ENCODE data around the gene PDE4B.

Gene PDE4B

DNA sequence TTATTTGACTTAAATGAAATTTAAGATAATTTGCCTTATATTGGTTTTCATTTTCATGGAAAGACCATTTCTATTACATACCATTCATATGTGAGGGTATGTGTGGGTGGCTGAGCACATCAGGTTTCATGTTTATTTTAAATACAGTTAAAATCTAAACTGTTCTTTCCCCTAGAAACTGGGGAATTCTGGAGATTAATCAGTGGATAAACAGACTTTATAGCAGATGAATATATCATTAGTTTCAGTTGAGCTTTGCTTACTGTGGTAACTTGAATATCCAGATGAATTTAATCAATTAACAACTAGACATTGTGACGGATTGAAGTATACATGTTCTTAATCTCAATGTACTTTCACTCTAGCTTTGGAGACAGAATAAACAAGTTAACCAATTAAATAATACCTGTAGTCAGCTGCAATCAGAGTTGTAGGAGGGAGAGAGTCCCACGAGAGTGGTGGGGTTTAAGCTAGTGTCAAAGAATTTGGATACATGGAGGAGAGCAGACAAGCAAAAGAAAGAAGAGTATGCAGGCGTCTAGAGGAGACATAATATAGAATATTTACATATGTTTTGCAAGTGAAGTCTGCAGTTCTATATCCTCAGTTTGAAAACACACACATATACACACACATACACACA, 97.6 kb downstream of the PDE4B start:
- DNase-seq (ENCODE audit: insufficient read length, low spot score) (no peak), FAIRE-seq (no peak)
- TF ChIP-seq POLR2A (IDR thresholded peaks at IDR 0.05; ENCODE audit: low read depth, low read length) (no peak), SPI1 (IDR thresholded peaks at IDR 0.05; ENCODE audit: low read depth, low read length) (no peak), POLR2AphosphoS5 (IDR thresholded peaks at IDR 0.05; ENCODE audit: low read depth, low read length) (no peak), PAX5 (IDR thresholded peaks at IDR 0.05; ENCODE audit: insufficient read depth, low read length, severe bottlenecking) (no peak), TAF1 (IDR thresholded peaks at IDR 0.05; ENCODE audit: low read depth, low read length) (no peak), POU2F2 (IDR thresholded peaks at IDR 0.05; ENCODE audit: low read depth, low read length) (no peak)

DNA sequence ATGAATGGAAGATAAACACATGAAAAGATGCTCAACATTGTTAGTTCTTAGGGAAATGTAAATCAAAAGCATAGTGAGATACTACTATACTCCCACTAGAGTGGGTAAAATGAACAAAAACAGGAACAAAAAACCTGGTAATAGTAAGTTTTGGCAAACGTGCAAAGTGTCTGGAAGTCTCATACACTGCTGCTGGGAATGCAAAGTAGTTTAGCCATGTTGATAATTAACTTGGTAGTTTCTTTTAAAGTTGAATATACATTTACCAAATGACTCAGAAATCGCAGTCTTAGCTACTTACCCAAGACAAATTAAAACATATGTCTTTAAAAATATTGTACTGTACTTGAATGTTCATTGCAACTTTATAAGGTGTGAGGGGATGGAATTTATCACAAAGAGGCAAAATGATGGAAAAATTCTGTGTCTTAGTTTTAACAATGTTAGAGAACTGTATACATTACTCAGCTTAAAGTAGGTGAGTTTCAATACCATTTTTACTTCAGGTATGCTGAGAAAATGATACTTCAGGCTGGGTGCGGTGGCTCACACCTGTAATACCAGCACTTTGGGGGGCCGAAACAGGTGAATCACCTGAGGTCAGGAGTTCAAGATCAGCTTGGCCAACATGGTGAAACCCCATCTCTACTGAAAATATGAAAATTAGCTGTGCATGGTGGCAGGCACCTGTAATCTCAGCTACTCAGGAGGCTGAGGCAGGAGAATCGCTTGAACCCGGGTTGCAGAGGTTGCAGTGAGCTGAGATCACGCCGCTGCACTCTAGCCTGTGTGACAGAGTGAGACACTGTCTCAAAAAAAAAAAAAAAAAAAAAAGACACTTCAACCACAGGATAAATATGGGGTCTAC, 102.3 kb downstream of the PDE4B start:
- DNase-seq (ENCODE audit: insufficient read length, low spot score), result no peak
- TF ChIP-seq SPI1 (IDR thresholded peaks at IDR 0.05; ENCODE audit: low read depth, low read length) (no peak), POLR2A (IDR thresholded peaks at IDR 0.05; ENCODE audit: low read depth, low read length) (no peak), POLR2AphosphoS5 (IDR thresholded peaks at IDR 0.05; ENCODE audit: low read depth, low read length) (no peak), PAX5 (IDR thresholded peaks at IDR 0.05; ENCODE audit: insufficient read depth, low read length, severe bottlenecking) (no peak), TAF1 (IDR thresholded peaks at IDR 0.05; ENCODE audit: low read depth, low read length) (no peak), POU2F2 (IDR thresholded peaks at IDR 0.05; ENCODE audit: low read depth, low read length) (no peak)
- FAIRE-seq, result no peak

DNA sequence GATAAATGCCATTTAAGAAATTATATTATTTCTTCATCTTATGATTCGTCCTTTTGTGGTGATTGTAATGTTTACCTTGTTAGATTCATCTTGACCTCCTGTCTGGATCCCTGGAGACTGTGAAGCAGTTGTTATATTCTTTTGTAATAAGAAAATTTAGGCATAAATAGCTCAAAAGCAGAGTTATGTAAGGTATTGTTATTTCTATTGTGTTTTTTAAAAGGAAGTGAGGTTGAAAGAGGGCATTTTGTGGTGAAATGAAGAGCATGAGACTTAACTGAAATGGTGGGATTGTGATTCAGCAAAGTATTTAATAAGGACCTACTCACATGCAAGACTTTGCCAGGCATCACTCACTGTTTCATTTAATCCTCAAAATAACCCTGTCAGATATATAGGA, 104.0 kb downstream of the PDE4B start:
- no peak for TF ChIP-seq SPI1 (IDR thresholded peaks at IDR 0.05; ENCODE audit: low read depth, low read length)
- no peak for TF ChIP-seq POU2F2 (IDR thresholded peaks at IDR 0.05; ENCODE audit: low read depth, low read length)
- TF ChIP-seq TAF1 (IDR thresholded peaks at IDR 0.05; ENCODE audit: low read depth, low read length), result no peak
- no peak for TF ChIP-seq PAX5 (IDR thresholded peaks at IDR 0.05; ENCODE audit: insufficient read depth, low read length, severe bottlenecking)
- TF ChIP-seq POLR2A (IDR thresholded peaks at IDR 0.05; ENCODE audit: low read depth, low read length), result no peak
- no peak for TF ChIP-seq POLR2AphosphoS5 (IDR thresholded peaks at IDR 0.05; ENCODE audit: low read depth, low read length)
- DNase-seq (ENCODE audit: insufficient read length, low spot score), result no peak
- FAIRE-seq, result no peak

DNA sequence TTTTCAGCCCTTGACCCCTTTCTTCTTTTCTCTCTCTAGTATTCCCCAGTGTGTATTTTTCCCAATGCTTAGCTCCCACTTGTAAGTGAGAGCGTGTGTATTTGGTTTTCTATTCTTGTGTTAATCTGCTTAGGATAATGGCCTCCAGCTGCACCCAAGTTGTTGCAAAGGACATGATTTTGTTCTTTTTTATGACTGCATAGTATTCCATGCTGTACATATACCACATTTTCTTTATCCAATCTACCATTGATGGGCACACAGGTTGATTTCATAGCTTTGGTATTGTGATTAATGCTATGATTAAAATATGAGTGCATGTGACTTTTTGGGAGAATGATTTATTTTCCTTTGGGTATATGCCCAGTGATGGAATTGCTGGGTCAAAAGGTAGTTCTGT, 104.8 kb downstream of the PDE4B start:
- DNase-seq (ENCODE audit: insufficient read length, low spot score), result no peak
- no peak for FAIRE-seq
- no peak for TF ChIP-seq POLR2A (IDR thresholded peaks at IDR 0.05; ENCODE audit: low read depth, low read length)
- no peak for TF ChIP-seq SPI1 (IDR thresholded peaks at IDR 0.05; ENCODE audit: low read depth, low read length)
- TF ChIP-seq POLR2AphosphoS5 (IDR thresholded peaks at IDR 0.05; ENCODE audit: low read depth, low read length), result no peak
- TF ChIP-seq PAX5 (IDR thresholded peaks at IDR 0.05; ENCODE audit: insufficient read depth, low read length, severe bottlenecking), result no peak
- TF ChIP-seq POU2F2 (IDR thresholded peaks at IDR 0.05; ENCODE audit: low read depth, low read length), result no peak
- no peak for TF ChIP-seq TAF1 (IDR thresholded peaks at IDR 0.05; ENCODE audit: low read depth, low read length)

DNA sequence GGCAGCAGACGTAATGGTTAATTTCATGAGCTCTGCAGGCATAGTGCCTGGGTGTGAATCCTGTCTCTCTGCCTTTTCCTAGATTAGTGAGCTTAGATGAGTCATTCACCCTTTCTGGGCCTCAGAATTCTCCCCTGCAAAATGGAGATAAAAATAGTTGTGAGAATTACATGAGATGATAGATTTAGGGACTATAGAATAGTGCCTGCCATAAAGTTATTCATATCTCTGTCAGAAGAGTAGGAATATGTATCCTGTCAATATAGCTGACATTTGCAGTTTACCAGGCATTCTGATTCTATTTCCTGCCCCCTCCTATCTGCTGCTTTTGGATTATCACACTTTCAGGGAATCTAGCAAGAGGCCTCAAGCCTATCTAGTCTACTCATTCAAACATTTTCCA, 112.0 kb downstream of the PDE4B start:
- no peak for FAIRE-seq
- no peak for TF ChIP-seq POLR2AphosphoS5 (IDR thresholded peaks at IDR 0.05; ENCODE audit: low read depth, low read length)
- TF ChIP-seq SPI1 (IDR thresholded peaks at IDR 0.05; ENCODE audit: low read depth, low read length), result no peak
- TF ChIP-seq TAF1 (IDR thresholded peaks at IDR 0.05; ENCODE audit: low read depth, low read length), result no peak
- TF ChIP-seq POU2F2 (IDR thresholded peaks at IDR 0.05; ENCODE audit: low read depth, low read length), result no peak
- no peak for DNase-seq (ENCODE audit: insufficient read length, low spot score)

DNA sequence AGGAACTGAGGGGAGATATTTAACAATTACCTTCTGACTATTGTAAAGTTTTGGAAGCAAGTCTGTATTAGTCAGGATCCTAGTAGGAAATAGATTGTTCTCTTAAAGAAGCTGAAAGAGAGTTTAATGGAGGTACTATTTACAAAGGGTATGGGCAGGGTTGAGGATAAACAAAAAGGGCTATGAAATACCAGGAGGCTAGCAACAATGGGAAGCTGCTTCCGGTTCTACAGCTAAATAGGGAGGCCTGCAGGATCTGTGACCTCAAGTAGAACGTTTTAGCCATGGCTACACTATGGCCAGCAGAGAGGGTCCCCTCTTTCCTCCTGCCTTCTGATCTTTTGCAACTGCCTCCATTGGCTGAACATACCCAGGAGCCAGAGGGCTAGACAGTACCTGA, 117.7 kb downstream of the PDE4B start:
- no peak for DNase-seq (ENCODE audit: insufficient read length, low spot score)
- no peak for FAIRE-seq
- no peak for TF ChIP-seq TAF1 (IDR thresholded peaks at IDR 0.05; ENCODE audit: low read depth, low read length)
- TF ChIP-seq SPI1 (IDR thresholded peaks at IDR 0.05; ENCODE audit: low read depth, low read length), result no peak
- TF ChIP-seq POU2F2 (IDR thresholded peaks at IDR 0.05; ENCODE audit: low read depth, low read length), result no peak
- no peak for TF ChIP-seq POLR2AphosphoS5 (IDR thresholded peaks at IDR 0.05; ENCODE audit: low read depth, low read length)
- TF ChIP-seq POLR2A (IDR thresholded peaks at IDR 0.05; ENCODE audit: low read depth, low read length), result no peak
- TF ChIP-seq PAX5 (IDR thresholded peaks at IDR 0.05; ENCODE audit: insufficient read depth, low read length, severe bottlenecking), result no peak

DNA sequence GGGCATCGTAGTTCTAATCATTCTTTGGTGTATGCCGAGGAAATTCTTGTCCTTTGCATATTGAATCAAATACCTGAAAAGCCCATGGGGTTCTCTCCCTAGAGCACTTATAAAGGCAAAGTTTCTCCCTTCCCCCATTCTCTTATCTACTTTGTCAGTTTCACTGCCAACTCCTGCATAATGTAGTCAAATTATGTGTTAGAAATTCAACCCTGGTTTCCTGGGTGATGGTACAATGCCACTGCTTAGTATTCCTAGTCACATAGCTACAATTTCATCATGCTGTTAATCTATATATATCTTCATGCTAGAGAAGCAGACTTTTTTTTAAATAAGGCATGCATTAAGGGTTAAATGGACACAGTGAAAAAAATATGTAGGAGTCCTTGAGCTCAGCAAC, 119.0 kb downstream of the PDE4B start:
- FAIRE-seq (no peak), DNase-seq (ENCODE audit: insufficient read length, low spot score) (no peak)
- TF ChIP-seq POU2F2 (IDR thresholded peaks at IDR 0.05; ENCODE audit: low read depth, low read length), result no peak
- no peak for TF ChIP-seq SPI1 (IDR thresholded peaks at IDR 0.05; ENCODE audit: low read depth, low read length)
- TF ChIP-seq TAF1 (IDR thresholded peaks at IDR 0.05; ENCODE audit: low read depth, low read length), result no peak
- TF ChIP-seq POLR2AphosphoS5 (IDR thresholded peaks at IDR 0.05; ENCODE audit: low read depth, low read length), result no peak
- TF ChIP-seq POLR2A (IDR thresholded peaks at IDR 0.05; ENCODE audit: low read depth, low read length), result no peak
- no peak for TF ChIP-seq PAX5 (IDR thresholded peaks at IDR 0.05; ENCODE audit: insufficient read depth, low read length, severe bottlenecking)

DNA sequence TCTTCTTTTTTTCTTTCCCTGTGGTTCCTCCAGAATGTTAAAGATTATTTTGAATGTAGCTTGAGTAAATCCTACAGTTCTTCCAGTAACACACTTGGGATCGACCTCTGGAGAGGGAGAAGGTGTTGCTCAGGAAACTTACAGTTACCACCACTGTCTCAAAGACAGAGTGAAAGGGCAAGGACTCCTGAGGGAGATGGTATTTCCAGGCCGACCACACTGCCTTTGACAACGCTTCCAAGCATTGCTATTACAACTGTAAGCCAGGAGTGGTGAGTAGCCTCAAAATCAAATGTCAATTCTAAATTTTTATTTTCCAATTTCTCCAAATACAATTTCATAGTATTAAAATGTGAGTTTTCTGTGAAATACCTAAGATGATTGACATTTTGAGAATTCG, 125.9 kb downstream of the PDE4B start:
- TF ChIP-seq POLR2AphosphoS5 (IDR thresholded peaks at IDR 0.05; ENCODE audit: low read depth, low read length), result no peak
- FAIRE-seq, result no peak

DNA sequence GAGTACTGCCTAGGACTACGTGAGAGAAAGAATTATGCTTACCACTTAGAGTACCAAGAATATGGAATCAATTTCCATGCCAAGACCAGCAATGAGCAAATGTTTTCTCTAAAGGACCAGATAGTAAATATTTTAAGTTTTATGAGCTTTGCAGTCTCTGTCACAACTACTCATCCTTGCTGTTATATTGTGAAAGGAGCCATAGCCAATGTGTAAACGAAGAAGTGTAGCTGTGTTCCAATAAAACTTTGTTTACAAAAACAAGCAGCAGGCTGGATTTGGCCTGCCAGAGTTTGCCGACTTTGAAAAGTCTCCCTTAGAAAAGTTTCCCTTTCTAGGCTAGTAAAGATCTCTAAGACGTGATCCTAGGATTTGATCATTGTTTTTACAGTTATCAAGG, 128.8 kb downstream of the PDE4B start:
- TF ChIP-seq POU2F2 (IDR thresholded peaks at IDR 0.05; ENCODE audit: low read depth, low read length) (no peak), SPI1 (IDR thresholded peaks at IDR 0.05; ENCODE audit: low read depth, low read length) (no peak), POLR2AphosphoS5 (IDR thresholded peaks at IDR 0.05; ENCODE audit: low read depth, low read length) (no peak), POLR2A (IDR thresholded peaks at IDR 0.05; ENCODE audit: low read depth, low read length) (no peak), PAX5 (IDR thresholded peaks at IDR 0.05; ENCODE audit: insufficient read depth, low read length, severe bottlenecking) (no peak), TAF1 (IDR thresholded peaks at IDR 0.05; ENCODE audit: low read depth, low read length) (no peak)
- FAIRE-seq (no peak), DNase-seq (ENCODE audit: insufficient read length, low spot score) (no peak)

More for the DNA sequence above, 125.9 kb downstream of the PDE4B start:
- DNase-seq (ENCODE audit: insufficient read length, low spot score), result no peak
